Activated naive CD8-positive, alpha-beta T cell treated with anti-CD3 and anti-CD28 coated beads, Interleukin-2, amount 50 U/mL, for 24 hours (primary cell): ENCODE results near the gene DBF4B.
A peak's percentile ranks its signal among the peaks of the same experiment; 100 is the strongest.
"Not testable (repeated sequence)": the region's sequence is repeated elsewhere in the genome, so short reads cannot be mapped to it uniquely, and the experiment has no call there.

ENCODE experiments used
- ATAC-seq: fragments of 150-1000 bp; cut with Tn5 transposase; one replicate; pipeline ENCODE4 v1.10.0; 2021
- DNase-seq: peaks from one replicate; pipeline ENCODE4 v3.0.0; 2021
- H3K27ac Mint-ChIP-seq: one replicate; pipeline ENCODE4 v1.8.0; 2021; ENCODE audit warnings: mild to moderate bottlenecking, mixed read lengths
- H3K27me3 Mint-ChIP-seq: one replicate; pipeline ENCODE4 v1.8.0; 2021; ENCODE audit warnings: mixed read lengths
- H3K36me3 Mint-ChIP-seq: one replicate; pipeline ENCODE4 v1.8.0; 2021; ENCODE audit warnings: low read depth, mixed read lengths
- H3K4me1 Mint-ChIP-seq: one replicate; pipeline ENCODE4 v1.8.0; 2021; ENCODE audit warnings: mixed read lengths
- H3K4me3 Mint-ChIP-seq: one replicate; pipeline ENCODE4 v1.8.0; 2021; ENCODE audit warnings: mild to moderate bottlenecking, moderate library complexity, mixed read lengths
- H3K9me3 Mint-ChIP-seq: one replicate; pipeline ENCODE4 v1.8.0; 2021; ENCODE audit warnings: mixed read lengths

The DBF4B gene

GRCh38 chr17:44690746-44691306 is 17.6 kb upstream of the DBF4B start:
- ATAC-seq, H3K36me3 Mint-ChIP-seq, H3K27me3 Mint-ChIP-seq, DNase-seq, H3K27ac Mint-ChIP-seq, H3K9me3 Mint-ChIP-seq: not testable (repeated sequence)
- H3K4me3 Mint-ChIP-seq = peak overlapping the region; percentile 88
- H3K4me1 Mint-ChIP-seq = peaks cover 22% of the 10 kb centered on the region

DNA sequence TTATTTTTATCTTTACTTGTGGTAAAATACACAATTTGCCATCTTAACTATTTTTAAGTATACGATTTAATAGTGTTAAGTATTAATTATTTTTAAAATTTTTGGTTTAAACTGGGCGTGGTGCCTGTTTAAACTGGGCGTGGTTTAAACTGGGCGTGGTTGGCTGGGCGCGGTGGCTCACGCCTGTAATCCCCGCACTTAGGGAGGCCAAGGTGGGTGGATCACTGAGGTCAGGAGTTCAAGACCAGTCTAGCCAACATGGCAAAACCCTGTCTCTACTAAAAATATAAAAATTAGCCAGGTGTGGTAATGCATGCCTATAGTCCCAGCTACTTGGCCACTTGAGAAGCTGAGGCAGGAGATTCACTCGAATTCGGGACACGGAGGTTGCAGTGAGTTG is 14.9 kb upstream of the DBF4B start:
- peaks cover 17% of the 10 kb centered on the region for H3K4me1 Mint-ChIP-seq
- ATAC-seq = no peak
- no peaks in the 10 kb centered on the region for H3K27me3 Mint-ChIP-seq
- H3K36me3 Mint-ChIP-seq = peaks cover 3% of the 10 kb centered on the region
- H3K9me3 Mint-ChIP-seq = no peaks in the 10 kb centered on the region
- H3K4me3 Mint-ChIP-seq = no peak overlapping the region
- DNase-seq = no peak
- H3K27ac Mint-ChIP-seq = no peak overlapping the region

DNA sequence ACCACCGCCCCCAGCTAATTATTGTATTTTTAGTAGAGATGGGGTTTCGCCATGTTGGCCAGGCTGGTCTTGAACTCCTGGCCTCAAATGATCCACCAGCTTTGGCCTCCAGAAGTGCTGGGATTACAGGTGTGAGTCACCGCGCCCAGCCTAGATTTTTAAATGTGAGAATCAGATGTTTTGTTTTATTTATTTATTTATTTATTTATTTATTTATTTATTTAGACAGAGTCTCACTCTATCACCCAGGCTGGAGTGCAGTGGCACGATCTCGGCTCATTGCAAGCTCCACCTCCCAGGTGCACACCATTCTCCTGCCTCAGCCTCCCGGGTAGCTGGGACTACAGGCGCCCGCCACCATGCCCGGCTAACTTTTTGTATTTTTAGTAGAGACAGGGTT is 8.2 kb upstream of the DBF4B start:
- not testable (repeated sequence) for H3K4me3 Mint-ChIP-seq, DNase-seq, H3K4me1 Mint-ChIP-seq, H3K9me3 Mint-ChIP-seq, H3K27ac Mint-ChIP-seq, H3K36me3 Mint-ChIP-seq, H3K27me3 Mint-ChIP-seq, ATAC-seq

- peaks cover 2% of the 10 kb centered on the region for H3K36me3 Mint-ChIP-seq
- no peak for ATAC-seq
- no peak overlapping the region for H3K4me3 Mint-ChIP-seq
- DNase-seq = no peak
- peaks cover 3% of the 10 kb centered on the region for H3K4me1 Mint-ChIP-seq
- H3K27me3 Mint-ChIP-seq = no peaks in the 10 kb centered on the region
- no peak overlapping the region for H3K27ac Mint-ChIP-seq
- H3K9me3 Mint-ChIP-seq = no peaks in the 10 kb centered on the region
These were observed 587 bp upstream of the DBF4B start for GRCh38 chr17:44707755-44708400.

DNA sequence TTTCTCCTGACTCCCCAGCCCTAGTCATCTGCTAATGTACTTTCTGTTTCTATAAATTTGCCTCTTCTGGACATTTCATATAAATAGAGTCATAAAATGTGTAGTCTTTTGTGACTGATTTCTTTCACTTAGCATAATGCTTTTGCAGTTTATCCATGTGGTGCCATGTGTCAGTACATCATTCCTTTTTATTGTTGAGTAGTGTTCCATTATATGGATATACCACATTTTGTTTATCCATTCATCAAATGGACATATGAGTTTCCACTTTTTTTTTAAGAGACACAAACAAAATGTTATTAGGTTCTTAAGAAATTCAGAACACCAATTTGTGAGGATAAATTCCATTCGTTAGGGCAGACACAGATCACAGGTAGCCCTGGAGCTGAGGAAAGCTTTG is 11.0 kb downstream of the DBF4B start:
- H3K4me3 Mint-ChIP-seq = no peak overlapping the region
- no peak overlapping the region for H3K27ac Mint-ChIP-seq
- H3K9me3 Mint-ChIP-seq = no peaks in the 10 kb centered on the region
- DNase-seq (no peak), ATAC-seq (no peak)
- peaks cover 22% of the 10 kb centered on the region for H3K36me3 Mint-ChIP-seq
- no peaks in the 10 kb centered on the region for H3K27me3 Mint-ChIP-seq
- no peaks in the 10 kb centered on the region for H3K4me1 Mint-ChIP-seq

- DNase-seq = no peak
- ATAC-seq = no peak
- Mint-ChIP-seq H3K4me3 (no peak overlapping the region), H3K27me3 (no peaks in the 10 kb centered on the region), H3K27ac (no peak overlapping the region), H3K4me1 (no peaks in the 10 kb centered on the region), H3K9me3 (no peaks in the 10 kb centered on the region), H3K36me3 (peaks cover 25% of the 10 kb centered on the region)
These were observed 13.8 kb downstream of the DBF4B start for GRCh38 chr17:44722254-44722653.

DNA sequence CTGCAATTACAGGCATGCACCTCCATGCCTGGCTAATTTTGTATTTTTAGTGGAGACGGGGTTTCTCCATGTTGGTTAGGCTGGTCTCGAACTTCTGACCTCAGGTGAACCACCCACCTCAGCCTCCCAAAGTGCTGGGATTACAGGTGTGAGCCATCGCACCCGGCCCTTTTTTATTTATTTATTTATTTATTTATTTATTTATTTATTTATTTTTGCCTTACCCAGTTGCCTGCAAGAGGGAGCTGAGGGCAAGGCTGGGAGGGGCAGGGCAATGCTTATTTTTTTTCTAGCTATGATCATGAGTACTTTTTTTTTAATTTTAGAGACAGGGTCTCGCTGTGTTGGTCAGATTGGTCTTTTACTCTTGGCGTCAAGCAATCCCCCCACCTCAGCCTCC is 17.7 kb downstream of the DBF4B start:
- not testable (repeated sequence) for H3K9me3 Mint-ChIP-seq, H3K4me1 Mint-ChIP-seq, H3K4me3 Mint-ChIP-seq, H3K27ac Mint-ChIP-seq, H3K27me3 Mint-ChIP-seq, DNase-seq, ATAC-seq
- H3K36me3 Mint-ChIP-seq = peaks cover 26% of the 10 kb centered on the region

DNA sequence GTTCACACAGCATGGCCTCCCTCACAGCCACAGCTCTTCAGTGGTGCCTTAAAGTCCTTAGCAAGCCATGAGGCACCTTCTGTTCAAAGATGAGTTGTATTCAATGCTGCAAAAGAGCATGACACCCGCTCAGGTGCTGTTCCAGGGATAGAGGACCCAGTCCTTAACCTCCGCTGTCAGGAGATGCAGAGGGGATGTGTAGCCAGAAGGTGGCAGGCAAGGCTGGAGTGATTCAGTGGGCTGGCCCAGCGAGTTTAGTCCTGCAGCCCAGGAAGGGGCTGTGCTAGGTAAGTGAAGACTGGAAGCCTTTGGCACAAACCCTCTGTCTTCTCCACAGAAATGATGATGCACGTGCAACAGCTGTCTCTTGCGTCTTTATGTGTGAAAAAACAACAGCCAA is 25.3 kb downstream of the DBF4B start:
- H3K4me3 Mint-ChIP-seq = no peak overlapping the region
- H3K27me3 Mint-ChIP-seq = no peaks in the 10 kb centered on the region
- DNase-seq (no peak), ATAC-seq (no peak)
- no peak overlapping the region for H3K27ac Mint-ChIP-seq
- H3K4me1 Mint-ChIP-seq = no peaks in the 10 kb centered on the region
- no peaks in the 10 kb centered on the region for H3K9me3 Mint-ChIP-seq
- H3K36me3 Mint-ChIP-seq = peaks cover 19% of the 10 kb centered on the region

- H3K27ac Mint-ChIP-seq = no peak overlapping the region
- DNase-seq (no peak), ATAC-seq (no peak)
- H3K4me3 Mint-ChIP-seq = no peak overlapping the region
- H3K36me3 Mint-ChIP-seq = peaks cover 21% of the 10 kb centered on the region
- no peaks in the 10 kb centered on the region for H3K4me1 Mint-ChIP-seq
- no peaks in the 10 kb centered on the region for H3K9me3 Mint-ChIP-seq
- no peaks in the 10 kb centered on the region for H3K27me3 Mint-ChIP-seq
These were observed 25.8 kb downstream of the DBF4B start for GRCh38 chr17:44734272-44734671.

DNA sequence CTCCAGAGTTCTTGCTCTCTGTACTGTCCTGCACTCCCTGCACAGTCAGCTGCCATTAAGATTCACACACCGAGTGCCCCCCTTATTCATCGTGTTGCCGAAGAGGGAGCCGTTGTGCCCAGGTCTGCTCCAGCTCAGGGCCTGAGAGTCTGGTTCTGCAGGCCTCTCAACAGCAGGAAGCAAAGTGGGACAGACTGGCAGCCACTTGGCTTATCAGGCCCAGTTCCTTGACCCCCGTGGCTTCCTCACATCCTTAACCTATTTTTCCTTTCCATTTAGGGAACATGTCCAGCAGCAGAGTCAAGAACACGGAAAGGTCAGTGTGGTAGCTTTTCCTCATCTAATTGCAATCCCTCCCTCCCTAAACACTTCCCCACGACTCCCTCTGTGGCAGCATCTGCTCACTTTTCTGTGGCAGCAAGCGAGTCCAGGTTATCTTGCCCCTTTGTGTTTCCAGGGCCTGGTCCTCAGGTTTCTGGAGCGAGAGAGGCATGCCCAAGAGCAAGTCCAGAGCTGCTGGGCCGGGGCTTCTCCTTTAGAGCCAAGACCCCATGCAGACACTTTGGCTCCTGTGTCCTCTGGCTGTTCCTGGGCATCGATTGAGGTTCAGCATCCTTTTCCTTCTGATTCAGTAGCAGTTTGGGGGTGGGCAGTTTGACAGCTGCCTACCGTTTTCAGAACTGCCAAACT is 28.2 kb downstream of the DBF4B start:
- no peak for ATAC-seq
- H3K27ac Mint-ChIP-seq = no peak overlapping the region
- H3K36me3 Mint-ChIP-seq = peaks cover 14% of the 10 kb centered on the region
- H3K4me1 Mint-ChIP-seq = no peaks in the 10 kb centered on the region
- H3K4me3 Mint-ChIP-seq = no peak overlapping the region
- H3K9me3 Mint-ChIP-seq = no peaks in the 10 kb centered on the region
- no peak for DNase-seq
- H3K27me3 Mint-ChIP-seq = no peaks in the 10 kb centered on the region

DNA sequence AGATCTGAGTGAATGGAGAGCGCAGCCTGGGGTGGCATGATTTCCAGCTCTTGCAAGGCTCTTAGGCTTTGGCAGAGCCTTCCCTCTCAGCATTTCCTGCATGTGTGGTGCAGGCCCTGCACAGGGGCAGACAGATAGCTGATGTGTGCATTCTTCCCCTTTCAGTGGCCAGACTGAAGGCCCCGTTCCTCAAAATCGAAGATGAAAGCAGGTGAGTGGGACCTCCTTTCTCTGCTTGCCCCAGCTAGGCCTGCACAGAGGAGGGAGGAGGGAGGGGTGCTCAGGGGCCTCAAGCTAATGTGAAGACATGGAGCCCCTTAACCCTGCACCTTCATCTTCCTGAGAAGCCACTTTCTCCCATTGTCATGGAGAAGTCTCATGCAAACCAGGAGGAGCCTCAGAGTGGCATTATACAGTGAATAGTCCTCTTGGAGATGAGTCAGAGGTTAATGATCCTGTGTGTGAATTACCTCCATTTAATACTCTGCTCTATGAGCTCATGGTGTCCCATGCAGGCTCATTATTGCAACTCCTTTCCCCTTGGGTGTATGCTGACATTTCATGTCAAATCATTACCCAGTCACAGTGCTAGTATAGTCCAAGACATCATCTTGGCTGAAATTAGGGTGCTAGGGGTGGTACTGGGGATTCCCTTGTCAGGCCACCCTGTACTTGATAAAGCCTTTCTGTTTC is 29.9 kb downstream of the DBF4B start:
- no peak for DNase-seq
- Mint-ChIP-seq H3K9me3 (no peaks in the 10 kb centered on the region), H3K4me3 (no peak overlapping the region), H3K27ac (no peak overlapping the region), H3K36me3 (peaks cover 9% of the 10 kb centered on the region), H3K4me1 (no peaks in the 10 kb centered on the region), H3K27me3 (no peaks in the 10 kb centered on the region)
- peak; percentile 68 for ATAC-seq

GRCh38 chr17:44741316-44741715 is 32.9 kb downstream of the DBF4B start:
- H3K4me1 Mint-ChIP-seq = no peaks in the 10 kb centered on the region
- H3K4me3 Mint-ChIP-seq = no peak overlapping the region
- H3K27ac Mint-ChIP-seq = no peak overlapping the region
- no peak for DNase-seq
- no peaks in the 10 kb centered on the region for H3K27me3 Mint-ChIP-seq
- no peak for ATAC-seq
- H3K9me3 Mint-ChIP-seq = no peaks in the 10 kb centered on the region
- H3K36me3 Mint-ChIP-seq = peaks cover 7% of the 10 kb centered on the region

DNA sequence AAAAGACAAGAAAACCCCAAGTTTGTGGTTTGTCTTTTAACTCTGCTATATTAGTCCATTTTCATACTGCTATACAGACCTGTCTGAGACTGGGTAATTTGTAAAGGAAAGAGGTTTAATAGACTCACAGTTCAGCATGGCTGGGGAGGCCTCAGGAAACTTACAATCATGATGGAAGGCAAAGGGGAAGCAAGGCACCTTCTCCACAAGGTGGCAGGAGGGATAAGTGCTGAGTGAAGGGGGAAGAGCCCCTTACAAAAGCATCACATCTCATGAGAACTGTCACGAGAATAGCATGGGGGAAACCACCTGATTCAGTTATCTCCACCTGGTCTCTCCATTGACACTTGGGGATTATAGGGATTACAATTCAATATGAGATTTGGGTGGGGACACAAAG is 36.8 kb downstream of the DBF4B start:
- no peak for ATAC-seq
- Mint-ChIP-seq H3K27me3 (no peaks in the 10 kb centered on the region), H3K4me1 (no peaks in the 10 kb centered on the region), H3K36me3 (peaks cover 9% of the 10 kb centered on the region), H3K27ac (no peak overlapping the region), H3K4me3 (no peak overlapping the region), H3K9me3 (no peaks in the 10 kb centered on the region)
- no peak for DNase-seq

GRCh38 chr17:44745738-44746137 is 37.3 kb downstream of the DBF4B start:
- not testable (repeated sequence) for H3K27me3 Mint-ChIP-seq, H3K27ac Mint-ChIP-seq, H3K9me3 Mint-ChIP-seq, H3K4me3 Mint-ChIP-seq, DNase-seq, H3K4me1 Mint-ChIP-seq, ATAC-seq
- H3K36me3 Mint-ChIP-seq = peaks cover 10% of the 10 kb centered on the region

- H3K27me3 Mint-ChIP-seq = no peaks in the 10 kb centered on the region
- H3K27ac Mint-ChIP-seq = no peak overlapping the region
- ATAC-seq = no peak
- no peak for DNase-seq
- no peaks in the 10 kb centered on the region for H3K4me1 Mint-ChIP-seq
- no peak overlapping the region for H3K4me3 Mint-ChIP-seq
- no peaks in the 10 kb centered on the region for H3K9me3 Mint-ChIP-seq
- peaks cover 13% of the 10 kb centered on the region for H3K36me3 Mint-ChIP-seq
These were observed 39.1 kb downstream of the DBF4B start for GRCh38 chr17:44747566-44747965.
